Measurements from ENCODE around the gene SPINT1.
A peak's percentile ranks its signal among the peaks of the same experiment; 100 is the strongest.

Gene SPINT1

DNA sequence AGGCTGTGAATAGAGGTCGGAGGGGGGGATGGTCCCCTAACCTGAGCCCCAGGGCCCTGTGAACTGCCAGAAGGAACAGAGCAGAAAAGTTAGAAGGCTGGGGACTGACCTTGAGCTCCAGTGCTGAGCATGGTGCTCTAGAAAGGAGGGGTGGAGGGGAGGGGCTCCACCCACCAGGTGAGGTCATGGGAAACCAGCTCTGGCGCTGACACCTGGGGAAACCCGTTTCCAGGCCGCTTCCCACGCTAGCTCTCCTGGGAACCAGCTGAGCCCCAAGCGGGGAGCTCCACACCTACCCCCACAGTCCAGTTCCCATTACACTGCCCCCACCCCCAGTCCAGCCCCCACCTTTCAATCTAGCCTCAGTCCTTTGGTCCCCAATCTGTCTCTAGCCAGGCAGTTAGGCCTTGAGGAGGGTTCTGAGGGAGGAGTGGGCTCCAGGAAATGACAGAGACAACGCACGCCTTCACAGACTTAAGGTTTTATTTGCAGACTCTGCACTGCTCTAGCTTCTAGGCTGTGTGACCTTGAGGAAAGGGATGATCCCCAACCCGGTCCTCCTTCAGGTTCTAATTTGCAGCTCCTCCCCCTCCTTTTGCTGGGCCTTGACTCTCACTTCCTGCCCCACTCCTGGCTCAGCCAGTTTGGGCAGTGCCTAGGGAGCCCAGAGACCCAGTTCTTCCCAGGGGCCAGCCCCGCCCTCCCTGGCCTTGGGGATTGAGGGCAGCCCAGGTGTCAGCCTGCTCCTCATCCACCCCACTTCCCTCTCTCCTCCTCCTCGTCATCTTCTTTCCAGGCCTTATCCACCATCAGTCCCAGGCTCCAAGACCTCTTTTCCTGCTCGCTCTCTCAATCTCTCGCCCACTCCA, 28.1 kb downstream of the SPINT1 start:
- peak overlapping the region; percentile 49 for H3K4me3 ChIP-seq (ENCODE audit: low read depth, low read length)
- H3K79me2 ChIP-seq = no peaks in the 10 kb centered on the region
- no peak overlapping the region for H3K9ac ChIP-seq
- H3K27ac ChIP-seq = peak overlapping the region; percentile 71
- TF ChIP-seq, protein P1, sequence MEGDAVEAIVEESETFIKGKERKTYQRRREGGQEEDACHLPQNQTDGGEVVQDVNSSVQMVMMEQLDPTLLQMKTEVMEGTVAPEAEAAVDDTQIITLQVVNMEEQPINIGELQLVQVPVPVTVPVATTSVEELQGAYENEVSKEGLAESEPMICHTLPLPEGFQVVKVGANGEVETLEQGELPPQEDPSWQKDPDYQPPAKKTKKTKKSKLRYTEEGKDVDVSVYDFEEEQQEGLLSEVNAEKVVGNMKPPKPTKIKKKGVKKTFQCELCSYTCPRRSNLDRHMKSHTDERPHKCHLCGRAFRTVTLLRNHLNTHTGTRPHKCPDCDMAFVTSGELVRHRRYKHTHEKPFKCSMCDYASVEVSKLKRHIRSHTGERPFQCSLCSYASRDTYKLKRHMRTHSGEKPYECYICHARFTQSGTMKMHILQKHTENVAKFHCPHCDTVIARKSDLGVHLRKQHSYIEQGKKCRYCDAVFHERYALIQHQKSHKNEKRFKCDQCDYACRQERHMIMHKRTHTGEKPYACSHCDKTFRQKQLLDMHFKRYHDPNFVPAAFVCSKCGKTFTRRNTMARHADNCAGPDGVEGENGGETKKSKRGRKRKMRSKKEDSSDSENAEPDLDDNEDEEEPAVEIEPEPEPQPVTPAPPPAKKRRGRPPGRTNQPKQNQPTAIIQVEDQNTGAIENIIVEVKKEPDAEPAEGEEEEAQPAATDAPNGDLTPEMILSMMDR (IDR thresholded peaks at IDR 0.05) = no peak
- peak overlapping the region; percentile 70 for H3K4me2 ChIP-seq (ENCODE audit: low read length)
- H3K36me3 ChIP-seq (ENCODE audit: control insufficient read depth, insufficient read depth, low read length) = no peaks in the 10 kb centered on the region
- H3K27me3 ChIP-seq (ENCODE audit: control insufficient read depth, insufficient read depth, low read length) = no peaks in the 10 kb centered on the region
- H2AFZ ChIP-seq = peak overlapping the region; percentile 70
- H3K4me1 ChIP-seq = no peaks in the 10 kb centered on the region
- H3K9me3 ChIP-seq (ENCODE audit: control insufficient read depth, low read length) = no peaks in the 10 kb centered on the region

DNA sequence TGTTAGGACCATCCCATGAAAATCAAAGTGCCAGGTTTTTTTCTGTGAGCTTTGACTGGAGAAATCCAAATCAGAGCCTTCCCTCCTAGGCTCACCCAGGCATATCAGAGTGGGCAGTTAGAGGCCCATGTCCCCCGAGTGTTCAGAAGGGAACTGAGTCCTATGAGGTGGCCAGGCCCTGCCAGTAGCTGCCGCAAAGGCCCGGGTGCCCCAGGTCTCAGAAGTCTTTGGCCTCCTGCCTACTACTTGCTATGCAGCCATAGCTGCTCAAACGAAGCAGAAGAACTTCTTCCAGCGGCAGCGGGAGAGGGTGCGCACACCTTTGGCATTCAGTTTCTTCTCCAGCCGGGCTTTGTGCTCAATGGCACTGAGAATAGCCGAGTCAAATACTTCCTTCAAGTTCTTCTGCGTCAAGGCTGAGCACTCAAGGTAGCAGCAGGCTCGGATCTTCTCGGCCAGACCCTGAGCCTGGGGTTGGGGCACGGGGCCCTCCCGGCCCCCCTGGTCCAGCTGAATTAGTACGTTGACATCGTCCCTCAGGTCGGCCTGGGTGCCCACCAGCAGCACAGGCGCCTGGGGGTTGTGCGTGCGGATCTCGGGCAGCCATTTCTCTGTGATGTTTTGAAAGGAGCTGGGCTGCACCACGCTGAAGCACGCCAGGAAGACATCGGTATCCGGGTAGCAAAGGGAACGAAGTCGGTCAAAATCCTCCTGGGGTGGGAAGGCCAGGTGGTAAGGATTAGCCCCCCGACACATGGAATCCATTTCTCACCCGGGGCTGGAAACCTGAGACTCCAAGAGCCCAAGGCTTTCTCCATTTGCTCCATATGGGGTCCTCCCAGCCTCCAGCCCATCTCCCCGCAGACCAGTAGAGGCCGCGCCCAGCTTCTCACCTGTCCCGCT, 29.2 kb downstream of the SPINT1 start:
- Histone ChIP-seq H3K9me3 (ENCODE audit: control insufficient read depth, low read length) (no peaks in the 10 kb centered on the region), H3K4me1 (no peaks in the 10 kb centered on the region), H3K36me3 (ENCODE audit: control insufficient read depth, insufficient read depth, low read length) (no peaks in the 10 kb centered on the region), H3K4me3 (ENCODE audit: low read depth, low read length) (peak overlapping the region; percentile 49), H2AFZ (peak overlapping the region; percentile 81), H3K9ac (no peak overlapping the region), H3K4me2 (ENCODE audit: low read length) (peak overlapping the region; percentile 63), H3K79me2 (no peaks in the 10 kb centered on the region), H3K27ac (peak overlapping the region; percentile 71), H3K27me3 (ENCODE audit: control insufficient read depth, insufficient read depth, low read length) (no peaks in the 10 kb centered on the region)
- TF ChIP-seq, protein P1 (IDR thresholded peaks at IDR 0.05) = no peak

DNA sequence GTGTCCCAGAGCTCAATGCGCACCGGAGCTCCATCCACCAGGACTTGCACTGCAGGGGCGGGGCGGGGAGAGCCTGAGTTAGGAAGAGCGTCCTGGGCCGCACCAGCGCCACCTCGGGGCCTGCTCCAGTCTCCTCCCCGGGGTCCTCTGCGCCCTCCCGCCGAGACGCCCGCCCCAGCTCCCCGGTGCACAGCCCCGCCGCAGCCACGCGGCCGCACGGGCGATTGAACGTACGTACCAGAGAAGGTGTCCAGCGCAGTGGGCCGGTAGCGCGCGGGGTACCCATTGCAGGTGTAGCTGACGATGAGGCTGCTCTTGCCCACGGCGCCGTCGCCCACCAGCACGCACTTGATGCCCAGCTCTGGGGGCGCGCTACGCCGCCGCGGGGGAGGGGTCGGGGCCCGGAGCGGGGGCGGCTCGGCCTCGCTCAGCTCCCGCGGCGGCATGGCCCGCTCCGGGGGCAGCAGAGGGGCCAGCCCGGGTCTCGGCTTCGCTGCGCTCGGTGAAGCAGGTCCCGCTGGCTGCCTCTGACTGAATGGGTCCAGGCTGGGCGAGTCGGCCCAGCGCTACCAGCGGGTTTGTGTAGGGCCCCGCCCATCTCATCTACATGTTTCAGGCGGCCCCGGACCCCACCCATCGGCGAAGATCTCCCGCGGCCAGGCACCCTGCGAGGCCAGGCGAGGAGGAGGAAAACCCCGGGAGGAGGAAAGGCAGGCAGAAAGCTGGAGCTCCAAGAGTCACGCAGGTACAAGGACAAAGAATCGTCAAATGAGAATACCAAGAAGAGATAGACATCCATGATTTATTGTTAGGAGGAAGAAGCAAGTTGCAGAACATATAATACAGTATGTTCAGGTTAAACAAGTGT, 30.1 kb downstream of the SPINT1 start, which contains the start of gene RHOV:
RHOV (minus strand) TSS at position 541 of the 868 bp plus-strand sequence; CDS start at position 446, 95 bp downstream.
- H3K9ac ChIP-seq = no peak within 1 kb of the TSS
- no peaks in the 10 kb centered on the region for H3K36me3 ChIP-seq (ENCODE audit: control insufficient read depth, insufficient read depth, low read length)
- no peak within 1 kb of the TSS for H3K27ac ChIP-seq
- H3K4me1 ChIP-seq = no peaks in the 10 kb centered on the region
- H3K27me3 ChIP-seq (ENCODE audit: control insufficient read depth, insufficient read depth, low read length) = no peaks in the 10 kb centered on the region
- H3K4me2 ChIP-seq (ENCODE audit: low read length) = peak within 1 kb of the TSS; percentile 63
- H2AFZ ChIP-seq = peak within 1 kb of the TSS; percentile 81
- H3K79me2 ChIP-seq = no peaks in the 10 kb centered on the region
- H3K9me3 ChIP-seq (ENCODE audit: control insufficient read depth, low read length) = no peaks in the 10 kb centered on the region
- peak within 1 kb of the TSS; percentile 47 for H3K4me3 ChIP-seq (ENCODE audit: low read depth, low read length)
- TF ChIP-seq, protein P1 (IDR thresholded peaks at IDR 0.05) = peak; percentile 20

DNA sequence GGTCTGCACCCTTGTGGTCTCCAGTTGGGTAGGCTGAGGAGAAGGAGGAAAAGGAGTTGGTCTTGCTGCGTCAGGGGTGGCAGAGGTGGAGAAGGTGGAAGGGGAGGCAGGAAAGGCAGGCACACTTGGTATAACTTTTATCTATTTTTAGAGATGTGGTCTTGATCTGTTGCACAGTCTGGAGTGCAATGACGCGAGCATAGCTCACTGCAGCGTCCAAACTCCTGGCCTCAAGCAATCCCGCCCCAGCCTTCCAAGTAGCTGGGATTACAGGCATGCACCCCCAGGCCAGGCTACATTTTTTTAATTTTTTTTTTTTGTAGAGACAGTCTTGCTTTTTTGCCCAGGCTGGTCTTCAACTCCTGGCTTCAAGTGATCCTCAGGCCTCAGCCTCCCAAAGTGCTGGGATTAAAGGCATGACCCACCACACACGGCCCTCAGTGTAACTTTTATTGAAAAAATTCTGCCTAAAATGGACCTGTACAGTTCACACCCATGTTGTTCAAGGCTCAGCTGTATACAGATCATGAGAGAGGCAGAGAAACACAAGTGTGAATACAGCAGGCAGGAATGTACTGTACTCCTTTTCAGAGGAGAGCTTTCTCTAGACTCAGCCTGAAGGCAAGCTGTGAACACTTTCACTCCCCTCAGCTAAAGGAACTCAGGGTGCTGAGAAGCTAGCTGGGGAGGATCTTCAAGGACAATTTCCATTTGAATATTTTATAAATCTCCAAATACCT, 32.3 kb downstream of the SPINT1 start:
- Histone ChIP-seq H3K4me1 (no peaks in the 10 kb centered on the region), H3K9ac (no peak overlapping the region), H3K4me2 (ENCODE audit: low read length) (no peak overlapping the region), H3K4me3 (ENCODE audit: low read depth, low read length) (no peak overlapping the region), H3K36me3 (ENCODE audit: control insufficient read depth, insufficient read depth, low read length) (no peaks in the 10 kb centered on the region), H3K27me3 (ENCODE audit: control insufficient read depth, insufficient read depth, low read length) (no peaks in the 10 kb centered on the region), H3K9me3 (ENCODE audit: control insufficient read depth, low read length) (no peaks in the 10 kb centered on the region), H2AFZ (no peak overlapping the region), H3K27ac (no peak overlapping the region), H3K79me2 (no peaks in the 10 kb centered on the region)
- TF ChIP-seq, protein P1 (IDR thresholded peaks at IDR 0.05) = no peak
